Activated B cell treated with CpG ODN at 0.5 μM for 24 hours (primary cell): ENCODE results near the gene SH3RF3. TPM values are rescaled to one million over a fixed set of nuclear protein-coding genes. Genes with fewer than 3 reads are reported as not detected.
"Not testable (repeated sequence)": the region's sequence is repeated elsewhere in the genome, so short reads cannot be mapped to it uniquely, and the experiment has no call there.

Experiments used
- ATAC-seq: fragments of 200-7000 bp; cut with Tn5 transposase; one replicate; pipeline ENCODE4 v1.10.0; 2021; ENCODE audit warnings: low read depth, mild to moderate bottlenecking, moderate library complexity
- CTCF ChIA-PET: fragments of 350-600 bp; sonication (Branson Sonifier 250); formaldehyde crosslinking; loops from one replicate; lab custom pipeline; 2021; ENCODE audit warnings: antibody characterized with exemption; lab: Charles Lee
- POLR2A ChIA-PET: fragments of 350-600 bp; sonication (Branson Sonifier 250); formaldehyde crosslinking; loops from one replicate; lab custom pipeline; 2021; ENCODE audit warnings: antibody characterized with exemption; lab: Charles Lee
- DNase-seq: peaks from one replicate; pipeline ENCODE4 v3.0.0; 2022
- H3K27ac Mint-ChIP-seq: one replicate; pipeline ENCODE4 v1.8.0; 2020; ENCODE audit warnings: mixed read lengths
- H3K27me3 Mint-ChIP-seq: one replicate; pipeline ENCODE4 v1.8.0; 2021; ENCODE audit warnings: mixed read lengths
- H3K36me3 Mint-ChIP-seq: one replicate; pipeline ENCODE4 v1.8.0; 2021; ENCODE audit warnings: low read depth, mixed read lengths
- H3K4me1 Mint-ChIP-seq: one replicate; pipeline ENCODE4 v1.8.0; 2021; ENCODE audit warnings: mixed read lengths
- H3K4me3 Mint-ChIP-seq: one replicate; pipeline ENCODE4 v1.8.0; 2020; ENCODE audit warnings: mild to moderate bottlenecking, mixed read lengths
- H3K9me3 Mint-ChIP-seq: one replicate; pipeline ENCODE4 v1.8.0; 2020; ENCODE audit warnings: mixed read lengths
- CTCF ChIP-seq: fragments of 200-600 bp; IDR thresholded peaks from one replicate; pipeline ENCODE4 v1.8.0; 2022; ENCODE audit warnings: antibody characterized with exemption, mild to moderate bottlenecking
- intact Hi-C: fragments of 100-400 bp; cut with micrococcal nuclease; formaldehyde crosslinking; loops from one replicate; pipeline ENCODE4 v1.15.1; 2024
- total RNA-seq: library from RNA; stranded (reverse); gene quantifications from 2 replicates; pipeline ENCODE4 v1.2.3, GENCODE V29; 2022

Gene SH3RF3
- total RNA-seq, 1 donor from 2014 or later, result 0.09 TPM

- peaks cover 5% of the 10 kb centered on the region for H3K9me3 Mint-ChIP-seq
- CTCF ChIA-PET, result no interaction called here
Measured at GRCh38 chr2:109531896-109532727, 403.1 kb downstream of the SH3RF3 start.

GRCh38 chr2:109532728-109533076, 403.7 kb downstream of the SH3RF3 start:
- CTCF ChIA-PET, result no interaction called here
- intact Hi-C loops, result no loop called here
- Mint-ChIP-seq H3K9me3 (peaks cover 5% of the 10 kb centered on the region), H3K36me3 (no peaks in the 10 kb centered on the region), H3K4me3 (no peak overlapping the region), H3K27ac (no peak overlapping the region), H3K27me3 (peaks cover 9% of the 10 kb centered on the region), H3K4me1 (no peaks in the 10 kb centered on the region)
- no peak for TF ChIP-seq CTCF
- ATAC-seq (no peak), DNase-seq (no peak)
- POLR2A ChIA-PET, result no interaction called here

More at GRCh38 chr2:109531896-109532727, 403.1 kb downstream of the SH3RF3 start:
- Mint-ChIP-seq H3K4me3 (no peak overlapping the region), H3K4me1 (no peaks in the 10 kb centered on the region), H3K27me3 (peaks cover 9% of the 10 kb centered on the region), H3K36me3 (no peaks in the 10 kb centered on the region), H3K27ac (no peak overlapping the region)
- intact Hi-C loops, result no loop called here
- DNase-seq (no peak), ATAC-seq (no peak)
- TF ChIP-seq CTCF, result no peak
- POLR2A ChIA-PET, result no interaction called here

- Mint-ChIP-seq H3K27ac (no peak overlapping the region), H3K4me3 (no peak overlapping the region), H3K36me3 (no peaks in the 10 kb centered on the region), H3K4me1 (no peaks in the 10 kb centered on the region), H3K27me3 (peaks cover 9% of the 10 kb centered on the region), H3K9me3 (peaks cover 5% of the 10 kb centered on the region)
- ChIA-PET CTCF (interaction anchor here (0.8 kb wide), 1 partner anchor 10 kb away, joined by 4 read pairs; no protein-coding TSS in a partner anchor), POLR2A (no interaction called here)
- intact Hi-C loops, result no loop called here
- TF ChIP-seq CTCF, result no peak
- no peak for DNase-seq
- ATAC-seq, result no peak
Measured at GRCh38 chr2:109533823-109534222, 404.8 kb downstream of the SH3RF3 start.

- H3K27me3 Mint-ChIP-seq, result peaks cover 9% of the 10 kb centered on the region
- no peaks in the 10 kb centered on the region for H3K4me1 Mint-ChIP-seq
- H3K4me3 Mint-ChIP-seq, result no peak overlapping the region
- H3K9me3 Mint-ChIP-seq, result peaks cover 5% of the 10 kb centered on the region
- POLR2A ChIA-PET, result no interaction called here
- no peak overlapping the region for H3K27ac Mint-ChIP-seq
- no peaks in the 10 kb centered on the region for H3K36me3 Mint-ChIP-seq
- intact Hi-C loops, result no loop called here
- CTCF ChIA-PET, result no interaction called here
- ATAC-seq (no peak), DNase-seq (no peak)
- TF ChIP-seq CTCF, result no peak
Measured at GRCh38 chr2:109535217-109535946, 406.4 kb downstream of the SH3RF3 start.

- H3K9me3 Mint-ChIP-seq, CTCF ChIA-PET: not testable (repeated sequence)
Measured at GRCh38 chr2:109536556-109536955, 407.6 kb downstream of the SH3RF3 start.

More at GRCh38 chr2:109536556-109536955, 407.6 kb downstream of the SH3RF3 start:
- H3K36me3 Mint-ChIP-seq, H3K27ac Mint-ChIP-seq, DNase-seq, intact Hi-C loops, H3K4me1 Mint-ChIP-seq, ATAC-seq, POLR2A ChIA-PET, H3K4me3 Mint-ChIP-seq: not testable (repeated sequence)
- H3K27me3 Mint-ChIP-seq, result peaks cover 12% of the 10 kb centered on the region
